OCI-LY7 (cell line): ENCODE results near the gene ZNF181.

Experiments
- EZH2phosphoT487 ChIP-seq: fragments of 200-600 bp; sonication (generic); IDR thresholded peaks from 2 replicates; pipeline ENCODE4 v1.6.1; 2018; ENCODE audit warnings: low read depth, borderline replicate concordance, mild to moderate bottlenecking, mixed run types, antibody characterized with exemption, low read length, moderate library complexity, mixed read lengths
- TF ChIP-seq, protein P1 (sequence below): fragments of 200-600 bp; sonication (generic); conservative IDR thresholded peaks from 2 replicates; pipeline ENCODE4 v1.5.1; 2014; ENCODE audit warnings: mild to moderate bottlenecking, antibody characterized with exemption, low read length, moderate library complexity, mixed read lengths

DNA sequence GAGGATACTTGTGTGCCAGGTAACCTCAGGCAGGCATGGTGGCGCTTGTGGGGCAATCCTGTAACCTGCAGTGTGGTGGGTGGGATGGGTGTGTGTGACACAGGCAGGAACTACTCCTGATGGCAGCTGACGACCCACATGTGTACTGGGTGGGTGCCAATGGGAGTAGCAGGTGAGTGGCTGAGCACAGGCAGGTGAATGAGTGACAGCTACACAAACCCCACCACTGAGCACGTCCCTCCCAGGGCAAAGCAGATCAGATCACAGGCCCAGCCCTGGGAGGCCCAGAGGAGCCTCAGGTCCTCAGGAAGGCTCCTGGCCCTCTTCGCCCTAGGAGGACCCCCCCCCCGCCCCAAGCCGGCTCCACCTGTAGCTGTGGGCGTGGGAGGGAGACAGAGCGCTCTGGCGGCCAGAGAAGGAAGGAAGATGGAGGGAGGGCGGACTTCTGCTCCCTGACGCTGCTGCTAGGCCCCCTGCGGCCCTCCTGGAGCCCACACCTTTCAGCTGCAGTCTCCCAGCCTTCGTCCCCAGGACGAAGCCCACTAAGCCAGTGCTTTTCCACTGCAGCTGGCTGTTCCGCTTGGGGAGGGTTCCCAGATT lies 1.3 kb upstream of the ZNF181 start:
- TF ChIP-seq, protein P1, sequence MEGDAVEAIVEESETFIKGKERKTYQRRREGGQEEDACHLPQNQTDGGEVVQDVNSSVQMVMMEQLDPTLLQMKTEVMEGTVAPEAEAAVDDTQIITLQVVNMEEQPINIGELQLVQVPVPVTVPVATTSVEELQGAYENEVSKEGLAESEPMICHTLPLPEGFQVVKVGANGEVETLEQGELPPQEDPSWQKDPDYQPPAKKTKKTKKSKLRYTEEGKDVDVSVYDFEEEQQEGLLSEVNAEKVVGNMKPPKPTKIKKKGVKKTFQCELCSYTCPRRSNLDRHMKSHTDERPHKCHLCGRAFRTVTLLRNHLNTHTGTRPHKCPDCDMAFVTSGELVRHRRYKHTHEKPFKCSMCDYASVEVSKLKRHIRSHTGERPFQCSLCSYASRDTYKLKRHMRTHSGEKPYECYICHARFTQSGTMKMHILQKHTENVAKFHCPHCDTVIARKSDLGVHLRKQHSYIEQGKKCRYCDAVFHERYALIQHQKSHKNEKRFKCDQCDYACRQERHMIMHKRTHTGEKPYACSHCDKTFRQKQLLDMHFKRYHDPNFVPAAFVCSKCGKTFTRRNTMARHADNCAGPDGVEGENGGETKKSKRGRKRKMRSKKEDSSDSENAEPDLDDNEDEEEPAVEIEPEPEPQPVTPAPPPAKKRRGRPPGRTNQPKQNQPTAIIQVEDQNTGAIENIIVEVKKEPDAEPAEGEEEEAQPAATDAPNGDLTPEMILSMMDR: no peak
- no peak for TF ChIP-seq EZH2phosphoT487
